Activated CD8-positive, alpha-beta memory T cell treated with anti-CD3 and anti-CD28 coated beads, Interleukin-2, amount 50 U/mL, for 24 hours (primary cell): ENCODE data around the gene ITPR2.

Experiments used
- DNase-seq: peaks from one replicate; pipeline ENCODE4 v3.0.0-alpha.2; 2020; ENCODE audit errors: extremely low read depth

The ITPR2 gene

GRCh38 chr12:26514364-26514763, 318.6 kb downstream of the ITPR2 start:
- no peak for DNase-seq

GRCh38 chr12:26513363-26514043, 319.5 kb downstream of the ITPR2 start:
- DNase-seq = no peak

- no peak for DNase-seq
Measured at GRCh38 chr12:26512213-26512612, 320.8 kb downstream of the ITPR2 start.

GRCh38 chr12:26510354-26510674, 322.7 kb downstream of the ITPR2 start:
- no peak for DNase-seq

- no peak for DNase-seq
Measured at GRCh38 chr12:26507613-26508012, 325.4 kb downstream of the ITPR2 start.

- DNase-seq = no peak
Measured at GRCh38 chr12:26499979-26500640, 332.9 kb downstream of the ITPR2 start.

GRCh38 chr12:26496170-26496569, 336.8 kb downstream of the ITPR2 start:
- no peak for DNase-seq

- DNase-seq = no peak
Measured at GRCh38 chr12:26493656-26494055, 339.3 kb downstream of the ITPR2 start.

- no peak for DNase-seq
Measured at GRCh38 chr12:26492406-26492805, 340.6 kb downstream of the ITPR2 start.

- no peak for DNase-seq
Measured at GRCh38 chr12:26489908-26490307, 343.1 kb downstream of the ITPR2 start.

- DNase-seq = no peak
Measured at GRCh38 chr12:26488351-26488750, 344.6 kb downstream of the ITPR2 start.

GRCh38 chr12:26473291-26473690, 359.7 kb downstream of the ITPR2 start:
- DNase-seq = no peak

- DNase-seq = no peak
Measured at GRCh38 chr12:26471560-26471959, 361.4 kb downstream of the ITPR2 start.

- no peak for DNase-seq
Measured at GRCh38 chr12:26469421-26470180, 363.4 kb downstream of the ITPR2 start.

- DNase-seq = no peak
Measured at GRCh38 chr12:26467351-26467750, 365.6 kb downstream of the ITPR2 start.

GRCh38 chr12:26466726-26467125, 366.3 kb downstream of the ITPR2 start:
- DNase-seq = no peak

GRCh38 chr12:26465419-26466097, 367.4 kb downstream of the ITPR2 start:
- DNase-seq = no peak

GRCh38 chr12:26461776-26462175, 371.2 kb downstream of the ITPR2 start:
- DNase-seq = no peak

- DNase-seq = no peak
Measured at GRCh38 chr12:26460361-26460760, 372.6 kb downstream of the ITPR2 start.

GRCh38 chr12:26455936-26456574, 376.9 kb downstream of the ITPR2 start:
- no peak for DNase-seq

GRCh38 chr12:26453246-26453645, 379.7 kb downstream of the ITPR2 start:
- DNase-seq = no peak

- DNase-seq = no peak
Measured at GRCh38 chr12:26452511-26452910, 380.5 kb downstream of the ITPR2 start.
